GM23338 (cell line): Measurements from ENCODE around the gene PRUNE2. TPM values are rescaled to one million over a fixed set of nuclear protein-coding genes. Genes with fewer than 3 reads are reported as not detected.

Experiments
- ATAC-seq: fragments of 200-7000 bp; cut with Tn5 transposase; 3 replicates; pipeline ENCODE4 v1.9.1; 2020
- DNase-seq: peaks from one replicate; pipeline ENCODE4 v3.0.0-alpha.2; 2015; ENCODE audit warnings: low spot score
- H2AFZ ChIP-seq: fragments of 200-600 bp; sonication (generic); 2 replicates; pipeline ENCODE4 v1.8.0; 2016; ENCODE audit warnings: antibody characterized with exemption, mild to moderate bottlenecking, moderate library complexity
- H3F3A ChIP-seq: fragments of 200-600 bp; sonication (generic); replicated peaks from 2 replicates; pipeline ENCODE4 v1.8.0; 2017; ENCODE audit warnings: antibody characterized with exemption, mixed run types, low read depth
- H3K27ac ChIP-seq: fragments of 200-600 bp; sonication (generic); 2 replicates; pipeline ENCODE4 v1.6.1; 2016; ENCODE audit warnings: low read depth
- H3K27me3 ChIP-seq: fragments of 200-600 bp; sonication (generic); 2 replicates; pipeline ENCODE4 v1.8.0; 2016; ENCODE audit warnings: mild to moderate bottlenecking, mixed run types, moderate library complexity; ENCODE audit not compliant: insufficient read depth
- H3K36me3 ChIP-seq: fragments of 200-600 bp; sonication (generic); 2 replicates; pipeline ENCODE4 v1.8.0; 2016; ENCODE audit warnings: mild to moderate bottlenecking; ENCODE audit not compliant: insufficient read depth
- H3K4me1 ChIP-seq: fragments of 200-600 bp; sonication (generic); 2 replicates; pipeline ENCODE4 v1.8.0; 2016; ENCODE audit warnings: mild to moderate bottlenecking, moderate library complexity; ENCODE audit not compliant: insufficient read depth
- H3K4me2 ChIP-seq: fragments of 200-600 bp; sonication (generic); 2 replicates; pipeline ENCODE4 v1.7.1; 2017; ENCODE audit warnings: mixed run types
- H3K4me3 ChIP-seq: fragments of 200-600 bp; sonication (generic); 2 replicates; pipeline ENCODE4 v1.6.1; 2016; ENCODE audit warnings: mixed run types
- H3K79me2 ChIP-seq: fragments of 200-600 bp; sonication (generic); replicated peaks from 2 replicates; pipeline ENCODE4 v1.8.0; 2017; ENCODE audit warnings: mild to moderate bottlenecking; ENCODE audit not compliant: insufficient read depth
- H3K9me2 ChIP-seq: fragments of 200-600 bp; sonication (generic); 2 replicates; pipeline ENCODE4 v1.8.0; 2017; ENCODE audit not compliant: insufficient read depth
- H4K20me1 ChIP-seq: fragments of 200-600 bp; sonication (generic); replicated peaks from 2 replicates; pipeline ENCODE4 v1.8.0; 2017; ENCODE audit warnings: mild to moderate bottlenecking; ENCODE audit not compliant: insufficient read depth
- H3K27ac Mint-ChIP-seq: 2 replicates; pipeline ENCODE4 v1.8.0; 2020; ENCODE audit warnings: inconsistent platforms, mild to moderate bottlenecking, moderate library complexity, mixed read lengths
- H3K27me3 Mint-ChIP-seq: 3 replicates; pipeline ENCODE4 v1.8.0; 2022; ENCODE audit warnings: low read depth, mild to moderate bottlenecking, moderate library complexity, mixed read lengths, inconsistent platforms; ENCODE audit not compliant: insufficient read depth, poor library complexity
- H3K36me3 Mint-ChIP-seq: 3 replicates; pipeline ENCODE4 v1.8.0; 2021; ENCODE audit warnings: low read depth, mild to moderate bottlenecking, inconsistent platforms, moderate library complexity, mixed read lengths
- H3K4me1 Mint-ChIP-seq: 3 replicates; pipeline ENCODE4 v1.8.0; 2020; ENCODE audit warnings: mild to moderate bottlenecking, inconsistent platforms, mixed read lengths
- H3K4me3 Mint-ChIP-seq: 3 replicates; pipeline ENCODE4 v1.8.0; 2021; ENCODE audit warnings: moderate library complexity, mild to moderate bottlenecking, inconsistent platforms, mixed read lengths
- H3K9me3 Mint-ChIP-seq: 3 replicates; pipeline ENCODE4 v1.8.0; 2020; ENCODE audit warnings: moderate library complexity, mild to moderate bottlenecking, inconsistent platforms, mixed read lengths
- CREB1 ChIP-seq: fragments of 250-450 bp; sonication (Bioruptor Pico); IDR thresholded peaks from 2 replicates; pipeline ENCODE4 v1.5.0; 2020; ENCODE audit warnings: low read depth, mild to moderate bottlenecking, moderate library complexity
- ETS1 ChIP-seq: IDR thresholded peaks from 2 replicates; pipeline ENCODE4 v1.6.1; 2016; ENCODE audit warnings: antibody characterized with exemption
- EZH2 ChIP-seq: fragments of 200-600 bp; sonication (generic); IDR thresholded peaks from one replicate; pipeline ENCODE4 v1.8.0; 2017; ENCODE audit warnings: antibody characterized with exemption, mild to moderate bottlenecking, low read depth; ENCODE audit not compliant: unreplicated experiment
- EZH2phosphoT487 ChIP-seq: fragments of 200-600 bp; sonication (generic); IDR thresholded peaks from one replicate; pipeline ENCODE4 v1.8.1; 2018; ENCODE audit warnings: antibody characterized with exemption; ENCODE audit not compliant: unreplicated experiment
- JUNB ChIP-seq: IDR thresholded peaks from one replicate; pipeline ENCODE4 v1.6.1; 2016; ENCODE audit warnings: antibody characterized with exemption; ENCODE audit not compliant: unreplicated experiment
- NANOG ChIP-seq: IDR thresholded peaks from 2 replicates; pipeline ENCODE4 v1.6.1; 2016; ENCODE audit warnings: antibody characterized with exemption, borderline replicate concordance
- POLR2AphosphoS5 ChIP-seq: IDR thresholded peaks from 2 replicates; pipeline ENCODE4 v1.6.1; 2016; ENCODE audit warnings: antibody characterized with exemption, low read depth
- STAT1 ChIP-seq: IDR thresholded peaks from one replicate; pipeline ENCODE4 v1.6.1; 2016; ENCODE audit warnings: antibody characterized with exemption; ENCODE audit not compliant: unreplicated experiment
- ZNF114 ChIP-seq: fragments of 250-450 bp; sonication (Bioruptor Pico); IDR thresholded peaks from 2 replicates; pipeline ENCODE4 v1.5.0; 2020; ENCODE audit warnings: mild to moderate bottlenecking, moderate library complexity
- ZNF331 ChIP-seq: fragments of 250-450 bp; sonication (Bioruptor Pico); IDR thresholded peaks from 2 replicates; pipeline ENCODE4 v1.5.0; 2020; ENCODE audit warnings: low read depth, mild to moderate bottlenecking, moderate library complexity
- polyA plus RNA-seq: library from polyadenylated mRNA; unstranded; fragments of >200 nt; fragmentation: Nextera tagmentation; extraction: Ambion mirVana; gene quantifications from 2 replicates; pipeline ENCODE4 v1.2.1, GENCODE V29; 2016
- total RNA-seq: library from RNA; depleted of rRNA; stranded (reverse); fragments of >200 nt; shearing (Covaris generic); gene quantifications from 2 replicates; pipeline ENCODE4 v1.2.3, GENCODE V29; 2014
- TF ChIP-seq, protein P1 (sequence below): IDR thresholded peaks from one replicate; pipeline ENCODE4 v1.6.1; 2018; ENCODE audit warnings: antibody characterized with exemption; ENCODE audit not compliant: unreplicated experiment
- TF ChIP-seq, protein P2 (sequence below): fragments of 250-450 bp; sonication (Bioruptor Pico); IDR thresholded peaks from 2 replicates; pipeline ENCODE4 v1.5.0; 2020; ENCODE audit warnings: mild to moderate bottlenecking, moderate library complexity
- TF ChIP-seq, protein P3 (sequence below), 2 experiments: fragments of 200-600 bp in 1 of 2; sonication (generic) in 1 of 2; conservative IDR thresholded peaks; 2 replicates each; pipeline versions ENCODE4 v1.5.1 to v1.6.1; 2016 to 2017; ENCODE audit warnings: antibody characterized with exemption in 2 of 2, low read depth in 2 of 2, mild to moderate bottlenecking in 2 of 2, moderate library complexity in 1 of 2

The PRUNE2 gene
- total and polyA plus RNA-seq, 2 experiments from 2014 or later: 10.6 to 26.5 TPM

- no peak for TF ChIP-seq NANOG
- no peak for TF ChIP-seq JUNB
Observed at GRCh38 chr9:76567086-76567485, 338.8 kb downstream of the PRUNE2 start (continued).

- H3K27ac Mint-ChIP-seq: no peak overlapping the region
- no peak for DNase-seq
- H3K4me1 ChIP-seq: peaks cover 4% of the 10 kb centered on the region
- peaks cover 5% of the 10 kb centered on the region; the same call in 1 of the 3 replicates for H3K4me1 Mint-ChIP-seq
- no peaks in the 10 kb centered on the region for H3K27me3 ChIP-seq
- no peaks in the 10 kb centered on the region for H3K27me3 Mint-ChIP-seq
- no peaks in the 10 kb centered on the region for H3K9me2 ChIP-seq
- no peak overlapping the region for H3K4me2 ChIP-seq
- no peaks in the 10 kb centered on the region for H3F3A ChIP-seq
- no peak overlapping the region for H3K27ac ChIP-seq
- H3K79me2 ChIP-seq: no peaks in the 10 kb centered on the region
- no peaks in the 10 kb centered on the region for H3K9me3 Mint-ChIP-seq
- no peaks in the 10 kb centered on the region for H3K36me3 Mint-ChIP-seq
- H3K4me3 ChIP-seq: no peak overlapping the region
- H3K36me3 ChIP-seq: no peaks in the 10 kb centered on the region
- no peaks in the 10 kb centered on the region for H4K20me1 ChIP-seq
- H2AFZ ChIP-seq: no peak overlapping the region
- TF ChIP-seq CREB1: no peak
- TF ChIP-seq EZH2phosphoT487: no peak
- no peak for TF ChIP-seq ZNF114 (CRISPR knock-in tag)
- no peak for TF ChIP-seq EZH2
- no peak for TF ChIP-seq JUNB
- TF ChIP-seq, protein P1, sequence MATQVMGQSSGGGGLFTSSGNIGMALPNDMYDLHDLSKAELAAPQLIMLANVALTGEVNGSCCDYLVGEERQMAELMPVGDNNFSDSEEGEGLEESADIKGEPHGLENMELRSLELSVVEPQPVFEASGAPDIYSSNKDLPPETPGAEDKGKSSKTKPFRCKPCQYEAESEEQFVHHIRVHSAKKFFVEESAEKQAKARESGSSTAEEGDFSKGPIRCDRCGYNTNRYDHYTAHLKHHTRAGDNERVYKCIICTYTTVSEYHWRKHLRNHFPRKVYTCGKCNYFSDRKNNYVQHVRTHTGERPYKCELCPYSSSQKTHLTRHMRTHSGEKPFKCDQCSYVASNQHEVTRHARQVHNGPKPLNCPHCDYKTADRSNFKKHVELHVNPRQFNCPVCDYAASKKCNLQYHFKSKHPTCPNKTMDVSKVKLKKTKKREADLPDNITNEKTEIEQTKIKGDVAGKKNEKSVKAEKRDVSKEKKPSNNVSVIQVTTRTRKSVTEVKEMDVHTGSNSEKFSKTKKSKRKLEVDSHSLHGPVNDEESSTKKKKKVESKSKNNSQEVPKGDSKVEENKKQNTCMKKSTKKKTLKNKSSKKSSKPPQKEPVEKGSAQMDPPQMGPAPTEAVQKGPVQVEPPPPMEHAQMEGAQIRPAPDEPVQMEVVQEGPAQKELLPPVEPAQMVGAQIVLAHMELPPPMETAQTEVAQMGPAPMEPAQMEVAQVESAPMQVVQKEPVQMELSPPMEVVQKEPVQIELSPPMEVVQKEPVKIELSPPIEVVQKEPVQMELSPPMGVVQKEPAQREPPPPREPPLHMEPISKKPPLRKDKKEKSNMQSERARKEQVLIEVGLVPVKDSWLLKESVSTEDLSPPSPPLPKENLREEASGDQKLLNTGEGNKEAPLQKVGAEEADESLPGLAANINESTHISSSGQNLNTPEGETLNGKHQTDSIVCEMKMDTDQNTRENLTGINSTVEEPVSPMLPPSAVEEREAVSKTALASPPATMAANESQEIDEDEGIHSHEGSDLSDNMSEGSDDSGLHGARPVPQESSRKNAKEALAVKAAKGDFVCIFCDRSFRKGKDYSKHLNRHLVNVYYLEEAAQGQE: no peak
- no peak for TF ChIP-seq NANOG
- TF ChIP-seq ZNF331: no peak
- TF ChIP-seq, protein P2, sequence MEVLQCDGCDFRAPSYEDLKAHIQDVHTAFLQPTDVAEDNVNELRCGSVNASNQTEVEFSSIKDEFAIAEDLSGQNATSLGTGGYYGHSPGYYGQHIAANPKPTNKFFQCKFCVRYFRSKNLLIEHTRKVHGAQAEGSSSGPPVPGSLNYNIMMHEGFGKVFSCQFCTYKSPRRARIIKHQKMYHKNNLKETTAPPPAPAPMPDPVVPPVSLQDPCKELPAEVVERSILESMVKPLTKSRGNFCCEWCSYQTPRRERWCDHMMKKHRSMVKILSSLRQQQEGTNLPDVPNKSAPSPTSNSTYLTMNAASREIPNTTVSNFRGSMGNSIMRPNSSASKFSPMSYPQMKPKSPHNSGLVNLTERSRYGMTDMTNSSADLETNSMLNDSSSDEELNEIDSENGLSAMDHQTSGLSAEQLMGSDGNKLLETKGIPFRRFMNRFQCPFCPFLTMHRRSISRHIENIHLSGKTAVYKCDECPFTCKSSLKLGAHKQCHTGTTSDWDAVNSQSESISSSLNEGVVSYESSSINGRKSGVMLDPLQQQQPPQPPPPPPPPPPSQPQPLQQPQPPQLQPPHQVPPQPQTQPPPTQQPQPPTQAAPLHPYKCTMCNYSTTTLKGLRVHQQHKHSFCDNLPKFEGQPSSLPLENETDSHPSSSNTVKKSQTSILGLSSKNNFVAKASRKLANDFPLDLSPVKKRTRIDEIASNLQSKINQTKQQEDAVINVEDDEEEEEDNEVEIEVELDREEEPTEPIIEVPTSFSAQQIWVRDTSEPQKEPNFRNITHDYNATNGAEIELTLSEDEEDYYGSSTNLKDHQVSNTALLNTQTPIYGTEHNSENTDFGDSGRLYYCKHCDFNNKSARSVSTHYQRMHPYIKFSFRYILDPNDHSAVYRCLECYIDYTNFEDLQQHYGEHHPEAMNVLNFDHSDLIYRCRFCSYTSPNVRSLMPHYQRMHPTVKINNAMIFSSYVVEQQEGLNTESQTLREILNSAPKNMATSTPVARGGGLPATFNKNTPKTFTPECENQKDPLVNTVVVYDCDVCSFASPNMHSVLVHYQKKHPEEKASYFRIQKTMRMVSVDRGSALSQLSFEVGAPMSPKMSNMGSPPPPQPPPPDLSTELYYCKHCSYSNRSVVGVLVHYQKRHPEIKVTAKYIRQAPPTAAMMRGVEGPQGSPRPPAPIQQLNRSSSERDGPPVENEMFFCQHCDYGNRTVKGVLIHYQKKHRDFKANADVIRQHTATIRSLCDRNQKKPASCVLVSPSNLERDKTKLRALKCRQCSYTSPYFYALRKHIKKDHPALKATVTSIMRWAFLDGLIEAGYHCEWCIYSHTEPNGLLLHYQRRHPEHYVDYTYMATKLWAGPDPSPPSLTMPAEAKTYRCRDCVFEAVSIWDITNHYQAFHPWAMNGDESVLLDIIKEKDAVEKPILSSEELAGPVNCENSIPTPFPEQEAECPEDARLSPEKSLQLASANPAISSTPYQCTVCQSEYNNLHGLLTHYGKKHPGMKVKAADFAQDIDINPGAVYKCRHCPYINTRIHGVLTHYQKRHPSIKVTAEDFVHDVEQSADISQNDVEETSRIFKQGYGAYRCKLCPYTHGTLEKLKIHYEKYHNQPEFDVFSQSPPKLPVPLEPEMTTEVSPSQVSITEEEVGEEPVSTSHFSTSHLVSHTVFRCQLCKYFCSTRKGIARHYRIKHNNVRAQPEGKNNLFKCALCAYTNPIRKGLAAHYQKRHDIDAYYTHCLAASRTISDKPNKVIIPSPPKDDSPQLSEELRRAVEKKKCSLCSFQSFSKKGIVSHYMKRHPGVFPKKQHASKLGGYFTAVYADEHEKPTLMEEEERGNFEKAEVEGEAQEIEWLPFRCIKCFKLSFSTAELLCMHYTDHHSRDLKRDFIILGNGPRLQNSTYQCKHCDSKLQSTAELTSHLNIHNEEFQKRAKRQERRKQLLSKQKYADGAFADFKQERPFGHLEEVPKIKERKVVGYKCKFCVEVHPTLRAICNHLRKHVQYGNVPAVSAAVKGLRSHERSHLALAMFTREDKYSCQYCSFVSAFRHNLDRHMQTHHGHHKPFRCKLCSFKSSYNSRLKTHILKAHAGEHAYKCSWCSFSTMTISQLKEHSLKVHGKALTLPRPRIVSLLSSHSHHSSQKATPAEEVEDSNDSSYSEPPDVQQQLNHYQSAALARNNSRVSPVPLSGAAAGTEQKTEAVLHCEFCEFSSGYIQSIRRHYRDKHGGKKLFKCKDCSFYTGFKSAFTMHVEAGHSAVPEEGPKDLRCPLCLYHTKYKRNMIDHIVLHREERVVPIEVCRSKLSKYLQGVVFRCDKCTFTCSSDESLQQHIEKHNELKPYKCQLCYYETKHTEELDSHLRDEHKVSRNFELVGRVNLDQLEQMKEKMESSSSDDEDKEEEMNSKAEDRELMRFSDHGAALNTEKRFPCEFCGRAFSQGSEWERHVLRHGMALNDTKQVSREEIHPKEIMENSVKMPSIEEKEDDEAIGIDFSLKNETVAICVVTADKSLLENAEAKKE: no peak
- no peak for TF ChIP-seq STAT1
- TF ChIP-seq, protein P3, sequence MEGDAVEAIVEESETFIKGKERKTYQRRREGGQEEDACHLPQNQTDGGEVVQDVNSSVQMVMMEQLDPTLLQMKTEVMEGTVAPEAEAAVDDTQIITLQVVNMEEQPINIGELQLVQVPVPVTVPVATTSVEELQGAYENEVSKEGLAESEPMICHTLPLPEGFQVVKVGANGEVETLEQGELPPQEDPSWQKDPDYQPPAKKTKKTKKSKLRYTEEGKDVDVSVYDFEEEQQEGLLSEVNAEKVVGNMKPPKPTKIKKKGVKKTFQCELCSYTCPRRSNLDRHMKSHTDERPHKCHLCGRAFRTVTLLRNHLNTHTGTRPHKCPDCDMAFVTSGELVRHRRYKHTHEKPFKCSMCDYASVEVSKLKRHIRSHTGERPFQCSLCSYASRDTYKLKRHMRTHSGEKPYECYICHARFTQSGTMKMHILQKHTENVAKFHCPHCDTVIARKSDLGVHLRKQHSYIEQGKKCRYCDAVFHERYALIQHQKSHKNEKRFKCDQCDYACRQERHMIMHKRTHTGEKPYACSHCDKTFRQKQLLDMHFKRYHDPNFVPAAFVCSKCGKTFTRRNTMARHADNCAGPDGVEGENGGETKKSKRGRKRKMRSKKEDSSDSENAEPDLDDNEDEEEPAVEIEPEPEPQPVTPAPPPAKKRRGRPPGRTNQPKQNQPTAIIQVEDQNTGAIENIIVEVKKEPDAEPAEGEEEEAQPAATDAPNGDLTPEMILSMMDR (conservative IDR thresholded peaks at IDR 0.05; ENCODE audit: low read depth in 2 of 2): no peak
- no peak for TF ChIP-seq POLR2AphosphoS5
- TF ChIP-seq ETS1: no peak
- no peak for ATAC-seq
- H3K4me3 Mint-ChIP-seq: no peak overlapping the region
Observed at GRCh38 chr9:76564297-76564696, 341.6 kb downstream of the PRUNE2 start.
